HG03469 (cell line): ENCODE results near the gene LRRC56.

Source experiments
- ATAC-seq: cut with Tn5 transposase; IDR thresholded peaks from one replicate; pipeline ENCODE4 v1.9.1; 2021; ENCODE audit warnings: mild to moderate bottlenecking, moderate library complexity, moderate number of reproducible peaks; ENCODE audit not compliant: unreplicated experiment

LRRC56 gene, protein sequence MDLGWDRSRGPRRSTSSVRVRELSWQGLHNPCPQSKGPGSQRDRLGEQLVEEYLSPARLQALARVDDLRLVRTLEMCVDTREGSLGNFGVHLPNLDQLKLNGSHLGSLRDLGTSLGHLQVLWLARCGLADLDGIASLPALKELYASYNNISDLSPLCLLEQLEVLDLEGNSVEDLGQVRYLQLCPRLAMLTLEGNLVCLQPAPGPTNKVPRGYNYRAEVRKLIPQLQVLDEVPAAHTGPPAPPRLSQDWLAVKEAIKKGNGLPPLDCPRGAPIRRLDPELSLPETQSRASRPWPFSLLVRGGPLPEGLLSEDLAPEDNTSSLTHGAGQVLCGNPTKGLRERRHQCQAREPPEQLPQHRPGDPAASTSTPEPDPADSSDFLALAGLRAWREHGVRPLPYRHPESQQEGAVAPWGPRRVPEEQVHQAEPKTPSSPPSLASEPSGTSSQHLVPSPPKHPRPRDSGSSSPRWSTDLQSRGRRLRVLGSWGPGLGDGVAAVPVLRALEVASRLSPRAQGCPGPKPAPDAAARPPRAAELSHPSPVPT

DNA sequence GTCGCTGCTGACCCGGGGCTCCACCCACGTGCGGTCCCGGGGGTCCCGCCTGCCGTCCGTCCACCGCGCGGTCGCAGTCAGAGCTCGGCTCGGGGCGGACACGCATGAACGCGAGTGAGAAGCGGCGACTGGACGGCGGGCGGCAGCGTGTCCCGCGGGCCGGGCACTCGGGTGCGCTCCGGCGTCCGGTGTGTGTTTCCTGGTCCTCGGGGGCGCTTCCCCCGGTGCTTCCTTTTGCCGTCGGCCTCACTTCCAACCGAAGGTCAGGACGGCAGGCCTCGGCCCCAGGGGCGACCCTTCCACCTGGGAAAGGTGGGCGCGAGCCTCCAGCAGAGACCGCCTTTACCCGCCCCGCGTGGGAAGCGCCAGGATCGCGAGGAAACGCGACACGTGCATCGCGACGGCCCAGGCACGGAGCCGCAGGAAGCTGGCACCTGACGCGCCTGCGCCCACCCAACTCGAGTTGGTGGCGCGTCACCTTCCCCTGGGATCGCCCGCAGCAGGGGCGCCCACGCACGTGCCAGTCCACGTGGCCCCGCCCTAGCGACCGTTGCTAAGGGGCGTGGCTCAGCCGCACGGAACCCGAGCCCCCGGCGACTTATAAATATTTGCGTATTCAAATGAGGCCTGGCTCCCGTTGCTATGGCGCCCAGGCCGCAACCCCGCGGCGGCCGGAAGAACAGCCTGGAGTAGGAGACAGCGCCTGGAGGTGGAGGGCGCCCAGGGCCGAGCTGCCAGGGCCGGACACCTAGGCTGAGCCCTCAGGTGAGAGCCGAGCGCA, at the start of gene LRRC56:
TSS of gene LRRC56 (plus strand) at position 687 of the 781 bp plus-strand sequence. CDS start 3,158 bp downstream, outside the sequence.
- ATAC-seq = peak; percentile 36

DNA sequence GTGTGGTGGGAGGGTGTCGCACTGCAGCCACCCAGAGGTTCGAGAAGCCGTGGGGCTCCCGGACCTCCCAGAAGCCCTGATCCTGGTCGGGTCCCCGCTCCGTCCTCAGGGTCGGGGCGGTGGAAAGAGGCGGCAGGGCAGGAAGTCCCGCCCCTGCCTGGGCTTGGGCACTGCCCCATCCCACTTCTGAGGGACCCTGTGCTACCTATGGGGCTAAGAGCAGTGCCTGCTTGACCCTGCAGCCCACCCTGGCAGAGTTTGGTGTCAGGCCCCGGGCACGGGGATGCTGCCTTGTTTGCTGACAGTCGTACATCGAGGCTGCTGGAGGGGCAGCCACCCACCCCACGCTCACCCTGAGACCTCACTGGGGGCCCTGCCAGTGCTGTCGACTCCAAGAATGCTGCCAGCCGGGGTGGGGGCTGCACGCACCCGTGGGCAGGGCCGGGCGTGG, 49.7 kb upstream of the LRRC56 start:
- no peak for ATAC-seq

DNA sequence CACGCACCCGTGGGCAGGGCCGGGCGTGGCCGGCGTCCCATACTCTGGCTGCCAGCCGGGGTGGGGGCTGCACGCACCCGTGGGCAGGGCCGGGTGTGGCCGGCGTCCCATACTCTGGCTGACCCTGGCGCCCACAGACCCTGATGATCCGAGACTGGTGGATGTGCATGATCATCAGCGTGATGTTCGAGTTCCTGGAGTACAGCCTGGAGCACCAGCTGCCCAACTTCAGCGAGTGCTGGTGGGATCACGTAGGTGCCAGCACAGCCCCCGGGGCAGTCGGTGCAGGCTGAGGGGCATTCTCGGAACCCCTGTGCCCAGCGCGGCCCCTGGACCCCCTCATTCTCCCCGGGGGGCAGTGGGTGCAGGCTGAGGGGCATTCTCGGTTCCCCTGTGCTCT, 49.3 kb upstream of the LRRC56 start:
- no peak for ATAC-seq

DNA sequence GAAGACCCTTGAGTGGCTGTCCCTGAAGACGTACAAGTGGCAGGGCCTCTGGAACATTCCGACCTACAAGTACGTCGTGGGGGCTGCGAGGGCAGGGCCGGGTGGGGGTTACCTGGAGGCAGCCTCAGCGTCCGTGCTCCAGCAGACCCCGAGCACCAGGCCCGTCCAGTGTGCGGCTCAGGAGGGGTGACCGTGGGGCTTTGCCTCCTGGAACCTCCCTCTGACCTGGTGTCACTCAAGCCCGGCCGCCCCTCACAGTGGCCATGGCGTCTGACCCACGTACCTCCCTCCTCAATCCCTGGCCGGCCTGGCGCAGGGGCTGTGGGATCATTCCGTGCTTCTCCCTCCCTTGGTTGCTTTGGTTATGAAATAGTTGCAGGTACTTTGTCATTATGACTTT, 48.7 kb upstream of the LRRC56 start:
- no peak for ATAC-seq

DNA sequence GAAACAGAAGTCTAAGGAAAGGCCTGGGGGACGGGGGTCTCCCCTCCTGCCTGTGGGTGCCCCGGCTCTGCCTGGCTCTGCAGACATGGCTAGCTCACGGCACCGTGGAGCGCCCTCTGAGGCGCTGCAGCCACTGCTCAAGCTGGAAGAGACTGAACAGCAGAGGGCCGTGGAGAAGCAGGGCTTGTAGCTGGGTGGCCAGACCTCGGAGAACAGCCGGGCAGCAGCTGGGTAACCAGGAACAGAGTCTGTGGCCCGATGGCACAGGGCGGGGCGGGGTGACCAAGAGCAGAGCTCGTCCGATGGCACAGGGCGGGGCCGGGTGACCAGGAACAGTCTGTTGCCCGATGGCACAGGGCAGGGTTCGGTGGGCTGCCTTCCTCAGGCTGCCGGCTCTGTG, 48.3 kb upstream of the LRRC56 start:
- no peak for ATAC-seq

DNA sequence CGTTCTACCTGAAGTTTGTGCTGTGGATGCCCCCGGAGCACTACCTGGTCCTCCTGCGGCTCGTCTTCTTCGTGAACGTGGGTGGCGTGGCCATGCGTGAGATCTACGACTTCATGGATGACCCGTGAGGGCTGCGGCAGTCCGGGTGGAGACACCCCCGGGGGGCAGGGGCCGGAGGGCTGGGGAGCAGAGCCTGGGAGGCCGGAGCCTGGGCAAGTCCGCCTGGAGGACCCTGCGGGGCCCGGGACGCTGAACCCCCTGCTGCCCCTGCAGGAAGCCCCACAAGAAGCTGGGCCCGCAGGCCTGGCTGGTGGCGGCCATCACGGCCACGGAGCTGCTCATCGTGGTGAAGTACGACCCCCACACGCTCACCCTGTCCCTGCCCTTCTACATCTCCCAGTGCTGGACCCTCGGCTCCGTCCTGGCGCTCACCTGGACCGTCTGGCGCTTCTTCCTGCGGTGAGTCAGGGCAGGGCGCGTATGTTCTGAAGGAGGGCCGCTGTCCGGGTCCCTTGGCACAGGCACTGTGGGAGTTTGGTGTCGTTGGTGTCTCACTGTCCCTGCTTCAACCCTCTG, 47.6 kb upstream of the LRRC56 start:
- ATAC-seq = no peak

DNA sequence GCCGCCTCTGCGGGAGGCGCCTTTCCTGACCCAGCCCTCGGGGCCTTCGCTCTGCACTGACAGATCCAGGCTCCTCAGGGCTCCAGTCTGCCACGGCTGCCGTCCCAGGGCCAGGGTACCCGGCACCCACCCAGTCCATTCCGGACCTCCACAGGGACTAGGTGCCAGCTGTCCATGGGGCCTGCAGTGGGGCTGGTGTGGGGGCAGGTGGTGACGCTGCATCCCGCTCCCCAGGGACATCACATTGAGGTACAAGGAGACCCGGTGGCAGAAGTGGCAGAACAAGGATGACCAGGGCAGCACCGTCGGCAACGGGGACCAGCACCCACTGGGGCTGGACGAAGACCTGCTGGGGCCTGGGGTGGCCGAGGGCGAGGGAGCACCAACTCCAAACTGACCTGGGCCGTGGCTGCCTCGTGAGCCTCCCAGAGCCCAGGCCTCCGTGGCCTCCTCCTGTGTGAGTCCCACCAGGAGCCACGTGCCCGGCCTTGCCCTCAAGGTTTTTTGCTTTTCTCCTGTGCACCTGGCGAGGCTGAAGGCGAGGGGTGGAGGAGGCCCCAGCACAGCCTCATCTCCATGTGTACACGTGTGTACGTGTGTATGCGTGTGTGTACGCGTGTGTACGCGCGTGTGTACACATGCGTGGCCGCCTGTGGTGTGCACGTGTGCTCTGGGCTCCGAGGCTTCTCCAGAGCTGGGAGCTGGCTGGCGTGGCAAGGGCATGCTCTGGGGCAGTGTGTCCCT, 47.0 kb upstream of the LRRC56 start:
- ATAC-seq = no peak

DNA sequence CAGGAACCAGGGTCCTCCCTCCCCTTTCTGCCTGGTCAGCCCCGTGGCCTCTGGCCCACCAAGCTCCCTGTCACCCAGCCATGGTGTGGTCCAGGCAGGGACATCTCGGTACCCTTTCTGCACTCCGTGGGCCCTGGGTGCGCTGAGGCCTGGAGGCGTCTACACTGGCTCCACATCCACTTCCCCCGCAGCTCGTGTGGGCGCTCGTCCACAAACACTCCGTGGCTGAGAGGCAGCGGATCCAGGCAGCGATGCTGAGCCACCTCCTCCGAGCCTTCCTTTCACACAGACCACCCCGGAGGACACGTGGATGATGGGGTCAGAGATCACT, 46.4 kb upstream of the LRRC56 start:
- no peak for ATAC-seq

DNA sequence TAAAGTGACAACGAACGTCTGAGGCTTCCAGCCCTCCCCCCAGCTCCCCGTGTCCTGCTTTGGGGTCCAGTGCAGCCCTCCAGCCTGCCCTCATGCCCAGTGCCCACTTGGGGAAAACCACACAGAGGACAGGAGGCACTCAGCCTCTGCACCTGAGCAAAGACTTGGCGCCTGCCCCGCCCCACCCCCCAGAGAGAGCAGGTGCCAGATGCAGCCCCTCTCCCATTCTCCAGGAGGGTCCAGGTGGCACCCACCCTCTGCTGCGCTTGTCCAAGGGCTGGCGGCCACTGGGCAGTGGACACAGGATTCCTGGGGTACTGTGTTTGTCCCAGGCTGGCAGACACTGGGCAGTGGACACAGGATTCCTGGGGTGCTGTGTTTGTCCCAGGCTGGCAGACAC, 46.0 kb upstream of the LRRC56 start:
- no peak for ATAC-seq

DNA sequence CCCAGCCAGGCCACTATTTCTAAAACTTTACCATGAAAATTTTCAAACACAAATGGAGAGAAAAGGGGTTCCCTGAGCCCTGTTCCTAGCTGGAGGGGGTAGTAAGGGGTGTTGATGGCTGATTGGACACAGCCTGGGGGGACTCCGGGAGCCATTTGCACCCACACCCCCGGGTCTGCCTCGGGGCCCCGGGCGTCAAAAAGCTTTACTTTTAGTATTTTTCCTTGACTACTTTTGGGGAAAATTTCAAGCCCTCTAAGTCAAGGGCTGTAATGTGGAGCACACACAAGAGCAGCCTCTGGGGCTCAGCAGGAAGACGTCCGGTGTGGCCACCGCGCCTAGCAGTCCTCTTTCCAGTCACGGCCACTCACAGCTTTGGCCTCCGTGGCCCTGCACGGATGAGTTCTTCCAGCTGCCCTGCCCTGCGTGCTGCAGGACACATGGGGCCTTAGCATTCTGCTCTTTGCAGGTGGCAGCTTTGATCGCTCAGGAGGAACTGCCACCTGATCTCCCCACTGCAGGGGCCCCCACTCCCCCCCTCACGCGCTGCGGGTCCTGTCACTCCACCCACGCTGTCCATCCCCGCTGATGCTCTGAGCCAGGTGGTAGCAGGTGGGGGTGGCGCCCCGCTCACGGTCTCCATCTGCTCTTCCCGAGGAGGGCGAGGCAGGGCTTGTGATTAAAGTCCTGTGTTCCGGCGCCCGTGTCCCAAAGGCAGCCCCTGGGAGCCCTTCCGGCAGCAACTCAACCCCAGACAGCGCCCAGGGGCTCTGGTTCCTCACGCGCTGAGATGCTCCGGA, 44.7 kb upstream of the LRRC56 start:
- ATAC-seq = no peak

DNA sequence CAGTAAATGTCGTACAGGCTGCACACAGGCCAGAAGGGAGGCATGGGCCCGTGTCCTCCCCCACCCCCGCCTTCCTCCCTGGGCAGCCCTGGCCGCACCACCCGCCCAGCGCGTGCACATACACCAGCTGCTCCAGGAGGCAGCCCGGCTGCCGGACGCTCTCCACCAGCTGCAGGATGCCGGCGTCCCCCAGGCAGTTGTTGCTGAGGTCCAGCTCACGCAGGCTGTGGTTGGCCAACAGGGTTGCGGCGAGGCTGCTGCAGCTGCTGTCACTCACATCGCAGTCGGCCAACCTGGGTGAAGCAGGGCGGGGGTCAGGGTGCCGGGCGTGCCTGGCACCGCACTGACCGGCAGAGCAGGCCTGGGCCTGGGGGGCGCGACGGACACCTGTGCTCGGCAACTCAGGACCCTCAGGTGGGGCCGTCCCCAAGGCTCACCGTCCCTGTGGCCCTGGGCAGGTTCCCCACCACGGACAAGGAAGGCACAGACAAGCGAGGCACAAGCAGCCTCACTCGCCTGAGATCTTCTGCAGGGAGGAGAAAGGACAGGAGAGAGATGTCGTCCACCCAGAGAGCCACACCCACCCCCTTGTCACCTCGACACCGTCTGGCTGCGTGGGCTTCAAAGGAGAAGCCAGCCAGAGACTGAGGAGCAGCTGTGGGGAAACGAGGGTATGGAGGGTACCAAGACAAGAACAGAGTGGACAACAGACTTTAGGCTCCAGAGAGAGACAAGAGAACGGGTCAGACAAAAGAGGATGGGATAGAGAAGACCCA, 42.4 kb upstream of the LRRC56 start:
- no peak for ATAC-seq

DNA sequence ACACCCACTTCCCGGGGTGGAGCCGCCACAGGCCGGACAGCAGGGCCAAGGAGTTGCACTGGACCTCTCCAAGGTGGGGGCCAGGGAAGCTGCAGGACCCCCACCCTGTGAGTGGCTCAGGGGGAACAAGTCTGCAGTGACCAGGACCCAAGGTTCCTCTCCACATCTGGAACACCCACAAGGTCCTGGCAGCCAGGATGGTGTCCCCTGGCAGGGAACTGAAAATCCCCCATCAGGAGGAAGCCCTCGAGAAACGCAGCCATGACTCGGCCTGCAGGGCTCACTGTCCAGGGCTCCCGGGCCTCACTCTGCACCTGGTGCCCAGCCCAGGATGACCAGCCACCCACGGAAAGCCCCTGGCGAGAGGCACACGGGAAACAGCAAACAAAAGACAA, 41.8 kb upstream of the LRRC56 start:
- ATAC-seq = no peak

DNA sequence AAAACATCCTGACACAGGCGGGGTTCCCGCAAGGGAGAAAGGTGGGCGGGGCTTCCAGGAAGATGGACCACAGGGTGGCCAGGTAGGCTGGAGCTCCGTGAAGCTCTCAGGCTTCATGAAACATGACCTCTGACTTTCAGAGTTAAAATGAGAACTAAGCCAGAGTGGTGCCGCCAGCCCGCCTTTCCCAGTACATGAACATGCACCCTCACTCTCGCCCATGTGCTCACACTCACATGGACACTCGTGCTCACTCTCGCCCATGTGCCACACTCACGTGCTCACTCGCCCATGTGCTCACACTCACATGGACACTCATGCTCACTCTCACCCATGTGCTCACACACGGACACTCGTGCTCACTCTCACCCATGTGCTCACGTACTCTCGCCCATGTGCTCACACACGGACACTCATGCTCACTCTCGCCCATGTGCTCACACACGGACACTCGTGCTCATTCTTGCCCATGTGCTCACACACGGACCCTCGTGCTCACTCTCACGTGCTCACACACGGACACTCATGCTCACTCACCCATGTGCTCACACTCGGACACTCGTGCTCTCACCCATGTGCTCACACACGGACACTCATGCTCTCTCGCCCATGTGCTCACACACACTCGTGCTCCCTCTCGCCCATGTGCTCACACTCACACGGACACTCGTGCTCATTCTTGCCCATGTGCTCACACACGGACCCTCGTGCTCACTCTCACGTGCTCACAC, 40.3 kb upstream of the LRRC56 start:
- no peak for ATAC-seq

DNA sequence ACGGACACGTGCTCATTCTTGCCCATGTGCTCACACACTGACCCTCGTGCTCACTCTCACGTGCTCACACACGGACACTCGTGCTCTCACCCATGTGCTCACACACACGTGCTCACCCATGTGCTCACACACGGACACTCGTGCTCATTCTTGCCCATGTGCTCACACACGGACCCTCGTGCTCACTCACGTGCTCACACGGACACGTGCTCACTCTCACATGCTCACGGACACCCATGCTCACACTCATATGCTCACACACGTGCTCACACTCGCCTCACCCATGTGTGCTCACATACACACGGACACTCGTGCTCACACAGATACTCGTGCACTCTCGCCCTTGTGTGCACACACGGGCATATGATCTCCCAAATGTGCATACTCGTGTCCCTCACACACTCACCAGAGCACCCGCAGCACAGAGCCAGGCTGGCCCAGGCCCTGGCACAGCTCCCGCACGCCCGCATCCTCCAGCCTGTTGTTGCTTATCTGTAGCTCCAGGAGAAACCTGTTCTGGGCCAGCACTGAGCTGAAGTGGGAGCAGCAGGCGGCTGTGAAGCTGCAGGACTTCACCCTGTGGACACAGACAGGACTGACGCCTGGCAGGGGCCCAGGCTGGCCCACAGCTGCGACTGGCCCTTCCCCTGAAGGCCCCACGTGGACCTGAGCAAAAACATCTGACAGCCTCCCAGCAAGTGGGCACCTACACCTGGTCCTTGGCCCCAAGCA, 39.6 kb upstream of the LRRC56 start:
- ATAC-seq = no peak

DNA sequence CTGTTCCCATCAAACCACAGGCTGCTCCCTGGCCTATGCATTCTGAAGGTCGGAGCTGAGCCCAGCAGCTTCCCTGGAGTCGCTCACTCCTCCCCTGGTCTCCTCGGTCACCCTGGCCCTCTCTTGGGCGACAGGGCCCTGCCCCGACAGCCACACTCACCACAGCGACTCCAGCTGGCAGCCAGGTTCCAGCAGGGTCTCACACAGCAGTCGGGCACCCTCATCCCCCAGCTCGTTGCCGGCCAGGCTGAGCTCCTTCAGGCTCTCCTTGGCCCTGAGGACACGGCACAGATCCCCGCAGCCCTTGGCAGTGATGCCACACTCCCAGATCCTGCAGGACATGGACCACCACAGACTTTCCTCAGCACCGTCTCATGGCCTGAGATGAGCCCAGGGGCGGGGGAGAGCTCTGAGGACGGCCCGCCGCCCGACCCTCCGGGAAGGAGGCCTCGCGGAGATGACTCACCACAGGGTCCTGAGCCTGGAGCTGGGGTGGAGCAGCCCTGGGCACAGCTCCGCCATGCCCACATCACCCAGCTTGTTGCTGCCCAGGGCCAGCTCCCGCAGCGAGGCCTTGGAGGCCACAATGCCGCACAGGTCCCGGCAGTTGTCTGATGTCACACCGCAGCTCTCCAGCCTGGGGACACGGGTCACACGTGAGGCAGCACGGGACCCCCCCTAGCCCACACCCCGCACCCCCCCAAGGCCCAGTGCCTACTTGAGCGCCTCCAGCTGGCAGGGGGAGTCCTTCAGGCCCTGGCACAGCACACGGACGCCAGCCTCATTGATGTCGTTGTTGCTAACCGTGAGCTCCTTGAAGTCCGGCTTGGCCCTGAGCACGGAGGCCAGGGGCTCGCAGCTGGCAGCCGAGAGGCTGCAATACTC, 38.8 kb upstream of the LRRC56 start:
- no peak for ATAC-seq

DNA sequence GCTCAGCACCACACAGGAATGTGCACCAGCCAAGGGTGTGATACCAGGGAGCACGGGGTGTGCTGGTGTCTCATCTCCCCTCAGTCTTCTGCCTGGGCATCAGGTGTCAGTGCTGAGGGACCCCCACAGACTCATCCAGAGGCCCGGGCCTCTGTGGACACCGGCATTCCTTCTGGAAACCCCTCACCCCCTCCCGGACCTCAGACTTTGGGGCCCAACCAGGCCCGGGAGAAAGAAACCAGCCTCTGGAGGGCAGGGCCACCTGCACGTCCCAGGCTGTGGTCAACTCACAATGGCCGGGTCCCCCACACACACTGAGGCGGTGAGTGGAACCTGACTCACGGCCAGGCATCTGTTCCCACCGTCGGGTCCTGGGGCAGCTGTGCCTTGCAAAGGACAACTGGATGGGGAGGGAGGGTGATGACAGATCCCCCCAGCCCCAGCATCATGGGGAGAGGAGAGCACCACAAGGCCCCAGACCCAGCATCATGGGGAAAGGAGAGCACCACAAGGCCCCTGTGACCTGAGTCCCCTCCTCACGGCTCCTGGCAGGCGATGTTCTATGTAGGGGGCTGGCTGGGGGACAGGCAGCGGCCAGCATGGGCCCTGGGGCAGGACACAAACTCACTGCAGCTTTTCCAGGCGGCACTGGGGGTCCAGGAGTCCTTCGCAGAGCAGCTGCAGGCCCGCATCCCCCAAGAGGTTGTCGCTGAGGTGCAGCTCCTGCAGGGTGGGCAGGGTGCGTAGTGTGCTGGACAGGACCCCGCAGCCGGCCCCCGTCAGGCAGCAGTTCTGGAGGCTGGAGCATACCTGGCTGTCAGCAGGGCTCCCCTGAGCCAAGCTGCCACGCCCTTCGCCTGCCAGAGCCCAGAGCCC, 37.9 kb upstream of the LRRC56 start:
- no peak for ATAC-seq
